ENCODE data around the gene OR3A3. TPM values are rescaled to one million over a fixed set of nuclear protein-coding genes. Genes with fewer than 3 reads are reported as not detected.
"Not testable (repeated sequence)": the region's sequence is repeated elsewhere in the genome, so short reads cannot be mapped to it uniquely, and the experiment has no call there.

Gene OR3A3
- not detected in 2 replicates for total RNA-seq

DNA sequence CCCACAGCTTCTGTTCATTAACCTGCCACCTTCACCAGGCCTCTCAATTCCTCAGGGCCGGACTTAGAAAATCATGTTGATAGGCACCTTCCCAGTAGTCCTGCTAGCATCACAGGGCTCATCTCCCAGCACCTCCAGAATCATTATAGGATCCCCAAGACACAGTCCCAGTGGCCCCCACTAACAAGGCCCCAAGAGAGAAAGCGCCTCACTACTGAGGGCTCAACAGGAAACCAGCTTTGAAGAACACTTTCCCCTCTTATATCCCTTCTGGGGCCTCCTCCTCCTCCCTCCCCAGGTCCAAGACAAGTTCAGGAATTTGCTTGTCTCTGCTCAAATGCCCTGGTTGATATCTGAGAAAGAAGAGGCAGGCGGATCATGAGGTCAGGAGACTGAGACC lies at the start of gene OR3A3:
Gene OR3A3, plus strand, starts transcription at position 301 of the 400 bp plus-strand sequence.
- no peak within 1 kb of the TSS for H3K27ac Mint-ChIP-seq
- peaks cover 10% of the 10 kb centered on the region for H3K9me3 Mint-ChIP-seq
- no peaks in the 10 kb centered on the region for H3K4me1 Mint-ChIP-seq
- no peak for DNase-seq
- intact Hi-C loops (cut with micrococcal nuclease) = no loop called here
- H3K27me3 Mint-ChIP-seq = peaks cover 2% of the 10 kb centered on the region
- no peak within 1 kb of the TSS for H3K4me3 Mint-ChIP-seq
- H3K36me3 Mint-ChIP-seq (ENCODE audit: low read depth) = no peaks in the 10 kb centered on the region

DNA sequence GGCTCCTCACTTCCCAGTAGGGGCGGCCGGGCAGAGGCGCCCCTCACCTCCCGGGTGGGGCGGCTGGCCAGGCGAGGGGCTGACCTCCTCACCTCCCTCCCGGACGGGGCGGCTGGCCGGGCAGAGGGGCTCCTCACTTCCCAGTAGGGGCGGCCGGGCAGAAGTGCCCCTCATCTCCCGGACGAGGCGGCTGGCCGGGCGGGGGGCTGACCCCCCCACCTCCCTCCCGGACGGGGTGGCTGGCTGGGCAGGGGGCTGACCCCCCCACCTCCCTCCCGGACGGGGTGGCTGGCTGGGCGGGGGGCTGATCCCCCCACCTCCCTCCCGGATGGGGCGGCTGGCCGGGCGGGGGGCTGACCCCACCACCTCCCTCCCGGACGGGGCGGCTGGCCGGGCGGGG lies 40.0 kb upstream of the OR3A3 start:
- intact Hi-C loops (cut with micrococcal nuclease); H3K36me3 Mint-ChIP-seq (ENCODE audit: low read depth); H3K9me3 Mint-ChIP-seq; H3K27ac Mint-ChIP-seq; H3K4me3 Mint-ChIP-seq; H3K27me3 Mint-ChIP-seq; DNase-seq; H3K4me1 Mint-ChIP-seq: not testable (repeated sequence)

DNA sequence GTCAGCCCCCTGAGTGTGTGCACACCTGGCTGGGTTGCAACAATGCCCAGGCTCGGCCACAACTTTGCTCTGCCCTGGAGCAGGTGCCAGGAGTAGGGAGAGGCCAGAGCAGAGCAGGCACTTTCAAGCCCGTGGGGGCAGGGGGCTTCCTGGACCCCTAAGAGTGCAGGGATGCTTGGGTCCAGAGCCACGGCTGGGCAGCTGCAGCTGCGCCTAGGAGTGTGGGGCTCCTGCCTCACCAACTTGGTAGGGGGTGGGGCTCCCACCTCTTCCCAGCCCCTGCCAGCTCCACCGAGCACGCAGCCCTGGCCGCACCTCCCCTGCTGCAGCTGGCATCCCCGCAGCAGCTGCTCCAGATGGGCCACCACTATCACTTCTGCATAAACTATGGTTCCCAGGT lies 32.8 kb upstream of the OR3A3 start:
- Mint-ChIP-seq H3K27me3 (no peaks in the 10 kb centered on the region), H3K9me3 (no peaks in the 10 kb centered on the region), H3K27ac (no peak overlapping the region), H3K36me3 (ENCODE audit: low read depth) (no peaks in the 10 kb centered on the region), H3K4me1 (no peaks in the 10 kb centered on the region), H3K4me3 (no peak overlapping the region)
- DNase-seq = no peak
- intact Hi-C loops (cut with micrococcal nuclease) = no loop called here

DNA sequence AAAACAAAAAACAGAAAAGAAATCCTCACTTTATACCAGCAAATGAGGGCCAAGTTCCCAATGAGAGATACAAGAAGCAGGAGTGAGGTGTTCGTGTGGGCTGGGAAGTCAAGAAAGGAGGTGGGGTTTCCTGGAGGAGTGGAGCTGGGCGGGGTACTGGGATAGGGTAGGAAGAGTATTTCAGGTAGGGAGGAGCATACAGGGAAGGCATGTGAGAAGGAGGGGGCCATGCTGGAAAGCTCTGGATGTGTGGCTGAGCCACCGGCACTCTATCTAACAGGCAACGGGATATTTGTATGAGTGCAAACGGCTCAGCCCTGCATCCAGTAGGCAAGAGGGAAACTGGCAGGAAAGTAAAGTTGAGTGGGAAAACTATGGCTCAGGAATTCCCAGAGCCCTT lies 29.2 kb upstream of the OR3A3 start:
- intact Hi-C loops (cut with micrococcal nuclease) = no loop called here
- Mint-ChIP-seq H3K4me3 (no peak overlapping the region), H3K36me3 (ENCODE audit: low read depth) (no peaks in the 10 kb centered on the region), H3K27me3 (peaks cover 8% of the 10 kb centered on the region), H3K9me3 (no peaks in the 10 kb centered on the region), H3K4me1 (no peaks in the 10 kb centered on the region), H3K27ac (no peak overlapping the region)
- DNase-seq = no peak

DNA sequence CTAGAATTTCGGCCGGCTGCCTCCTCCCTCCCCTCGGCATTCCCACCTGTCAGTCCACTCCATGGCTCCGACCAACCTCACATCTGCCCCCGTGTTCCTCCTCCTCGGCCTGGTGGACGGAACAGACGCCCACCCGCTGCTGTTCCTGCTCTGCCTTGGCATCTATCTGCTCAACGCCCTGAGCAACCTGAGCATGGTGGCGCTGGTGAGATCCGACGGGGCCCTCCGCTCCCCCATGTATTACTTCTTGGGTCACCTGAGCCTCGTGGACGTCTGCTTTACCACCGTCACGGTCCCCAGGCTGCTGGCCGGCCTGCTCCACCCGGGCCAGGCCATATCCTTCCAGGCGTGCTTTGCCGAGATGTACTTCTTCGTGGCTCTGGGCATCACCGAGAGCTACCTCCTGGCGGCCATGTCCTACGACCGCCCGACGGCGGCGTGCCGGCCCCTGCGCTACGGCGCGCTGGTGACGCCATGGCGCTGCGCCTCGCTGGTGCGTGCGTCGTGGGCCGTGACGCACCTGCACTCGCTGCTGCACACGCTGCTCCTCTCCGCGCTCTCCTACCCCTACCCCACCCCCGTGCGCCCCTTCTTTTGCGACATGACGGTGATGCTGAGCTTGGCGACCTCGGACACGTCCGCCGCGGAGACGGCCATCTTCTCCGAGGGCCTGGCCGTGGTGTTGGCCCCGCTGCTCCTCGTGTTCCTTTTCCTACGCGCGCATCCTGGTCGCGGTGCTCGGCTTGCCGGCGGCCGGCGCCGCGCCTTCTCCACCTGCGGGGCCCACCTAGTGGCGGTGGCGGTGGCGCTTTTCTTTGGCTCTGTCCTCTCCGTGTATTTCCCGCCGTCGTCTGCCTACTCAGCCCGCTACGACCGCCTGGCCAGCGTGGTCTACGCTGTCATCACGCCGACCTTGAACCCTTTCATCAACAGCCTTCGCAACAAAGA lies 25.0 kb upstream of the OR3A3 start, which contains the start of gene OR3A2:
Gene OR3A2, minus strand, starts transcription at position 440 of the 948 bp plus-strand sequence.
- H3K4me1 Mint-ChIP-seq = no peaks in the 10 kb centered on the region
- H3K27ac Mint-ChIP-seq = no peak within 1 kb of the TSS

DNA sequence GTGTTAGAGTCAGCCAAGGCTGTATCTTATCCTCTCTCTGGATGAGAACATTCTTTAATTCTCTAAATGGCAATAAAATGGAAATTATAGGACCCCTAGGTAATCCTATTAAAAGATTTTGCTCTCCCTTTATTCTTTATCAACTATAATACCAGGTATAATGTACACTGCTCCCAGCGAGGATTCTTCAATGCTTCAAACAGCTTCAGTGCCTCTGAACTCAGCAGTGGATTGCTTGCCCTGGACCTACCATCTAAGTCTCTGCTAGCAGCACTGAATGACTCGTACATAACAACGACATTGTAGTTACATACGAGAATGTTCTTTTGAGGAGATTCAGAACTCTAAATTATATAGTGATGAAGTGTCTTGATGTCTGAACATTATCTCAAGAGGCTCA lies 21.4 kb upstream of the OR3A3 start:
- Mint-ChIP-seq H3K9me3 (no peaks in the 10 kb centered on the region), H3K27me3 (peaks cover 13% of the 10 kb centered on the region), H3K36me3 (ENCODE audit: low read depth) (no peaks in the 10 kb centered on the region), H3K4me1 (no peaks in the 10 kb centered on the region), H3K4me3 (no peak overlapping the region), H3K27ac (no peak overlapping the region)
- DNase-seq = no peak
- intact Hi-C loops (cut with micrococcal nuclease) = no loop called here

More for the DNA sequence above, 25.0 kb upstream of the OR3A3 start, which contains the start of gene OR3A2:
- H3K27me3 Mint-ChIP-seq = peaks cover 13% of the 10 kb centered on the region
- H3K36me3 Mint-ChIP-seq (ENCODE audit: low read depth) = no peaks in the 10 kb centered on the region
- intact Hi-C loops (cut with micrococcal nuclease) = no loop called here
- peak within 1 kb of the TSS; percentile 52 for H3K4me3 Mint-ChIP-seq
- peak; percentile 60 for DNase-seq
- no peaks in the 10 kb centered on the region for H3K9me3 Mint-ChIP-seq

DNA sequence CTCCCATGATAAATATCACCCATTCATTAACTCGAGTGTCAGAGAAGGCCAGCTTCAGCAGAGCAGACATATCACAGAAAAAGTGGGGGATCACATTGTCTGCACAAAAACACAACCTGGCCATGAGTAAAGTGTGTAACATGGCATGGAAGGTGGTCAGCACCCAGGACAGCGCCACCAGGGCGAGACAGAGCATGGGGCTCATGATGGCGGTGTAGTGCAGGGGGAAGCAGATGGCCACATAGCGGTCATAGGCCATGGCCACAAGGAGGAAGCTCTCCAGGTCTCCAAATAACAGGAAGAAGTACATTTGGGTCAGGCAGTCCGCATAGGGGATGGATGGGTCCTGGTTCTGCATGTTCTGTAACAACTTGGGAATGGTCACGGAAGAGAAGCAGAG lies 13.4 kb upstream of the OR3A3 start:
- H3K4me3 Mint-ChIP-seq; H3K27me3 Mint-ChIP-seq; H3K36me3 Mint-ChIP-seq (ENCODE audit: low read depth); H3K27ac Mint-ChIP-seq; H3K4me1 Mint-ChIP-seq; intact Hi-C loops (cut with micrococcal nuclease); H3K9me3 Mint-ChIP-seq: not testable (repeated sequence)
- DNase-seq = peak; percentile 56

DNA sequence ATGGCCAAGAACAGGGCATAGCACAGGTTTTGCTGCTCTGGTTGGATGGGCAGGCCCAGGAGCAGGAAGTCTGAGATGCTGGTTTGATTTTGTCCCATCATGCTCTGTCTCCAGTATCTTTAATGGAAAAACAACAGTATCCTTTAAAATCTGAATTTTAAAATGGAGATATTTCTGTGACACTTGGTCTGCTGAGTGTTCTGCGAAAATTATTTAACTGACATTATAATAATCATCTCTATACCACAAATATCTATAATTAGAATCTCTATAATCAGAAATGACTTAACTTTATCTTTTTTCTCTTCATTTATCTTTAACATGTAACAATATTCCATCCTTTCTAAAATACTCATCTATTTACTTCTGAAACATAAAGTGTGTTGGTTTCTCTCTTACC lies 12.9 kb upstream of the OR3A3 start, which contains the start of gene OR1E1:
Gene OR1E1, minus strand, starts transcription at position 101 of the 400 bp plus-strand sequence. Its CDS starts 0 bp downstream, at position 101.
- intact Hi-C loops (cut with micrococcal nuclease) = no loop called here
- no peak for DNase-seq
- no peaks in the 10 kb centered on the region for H3K27me3 Mint-ChIP-seq
- no peaks in the 10 kb centered on the region for H3K4me1 Mint-ChIP-seq
- H3K4me3 Mint-ChIP-seq = no peak within 1 kb of the TSS
- H3K9me3 Mint-ChIP-seq = no peaks in the 10 kb centered on the region
- H3K27ac Mint-ChIP-seq = no peak within 1 kb of the TSS
- H3K36me3 Mint-ChIP-seq (ENCODE audit: low read depth) = no peaks in the 10 kb centered on the region

DNA sequence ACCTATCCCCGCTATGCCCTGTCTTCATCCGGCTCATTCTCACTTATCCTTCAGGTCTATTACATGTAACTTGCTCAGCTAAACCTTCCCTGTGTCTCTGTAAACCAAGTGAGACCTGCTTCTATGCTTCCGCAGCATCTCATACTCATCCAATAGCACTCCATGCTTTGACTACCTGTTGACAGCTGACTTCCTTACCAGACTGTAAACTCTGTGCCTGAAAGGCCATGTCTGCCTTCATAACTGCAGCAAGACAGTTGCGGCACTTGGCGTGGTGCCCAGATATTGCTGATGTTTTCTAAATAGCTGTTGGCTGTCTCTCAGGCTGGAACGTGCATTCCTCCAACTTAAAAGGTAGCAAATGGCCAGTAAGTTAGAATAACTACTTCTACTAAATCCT lies 11.1 kb upstream of the OR3A3 start:
- no peaks in the 10 kb centered on the region for H3K27me3 Mint-ChIP-seq

DNA sequence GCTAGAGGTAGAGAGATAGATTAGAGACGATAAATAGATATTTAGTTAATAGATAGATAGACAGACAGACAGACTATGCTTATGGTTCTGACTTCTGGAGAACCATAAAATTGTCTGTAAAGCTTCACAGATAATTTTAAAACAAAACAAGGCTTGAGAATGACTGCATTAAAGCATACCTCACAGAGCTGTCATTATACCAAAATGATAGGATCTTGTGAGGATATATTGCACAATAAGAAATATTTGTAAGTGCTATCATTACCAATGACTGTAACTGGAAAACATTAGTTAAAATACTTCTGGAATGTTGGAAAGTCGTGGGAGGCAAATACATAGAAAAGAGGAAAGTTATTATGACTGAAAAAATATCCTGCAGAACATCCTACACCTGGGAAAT lies 9.4 kb upstream of the OR3A3 start:
- intact Hi-C loops (cut with micrococcal nuclease) = no loop called here
- Mint-ChIP-seq H3K9me3 (no peaks in the 10 kb centered on the region), H3K36me3 (ENCODE audit: low read depth) (no peaks in the 10 kb centered on the region), H3K4me3 (no peak overlapping the region), H3K27ac (no peak overlapping the region), H3K4me1 (no peaks in the 10 kb centered on the region), H3K27me3 (no peaks in the 10 kb centered on the region)
- DNase-seq = no peak

More for the DNA sequence above, 11.1 kb upstream of the OR3A3 start:
- no peak for DNase-seq
- H3K4me1 Mint-ChIP-seq = no peaks in the 10 kb centered on the region
- H3K27ac Mint-ChIP-seq = no peak overlapping the region
- H3K9me3 Mint-ChIP-seq = no peaks in the 10 kb centered on the region
- no peaks in the 10 kb centered on the region for H3K36me3 Mint-ChIP-seq (ENCODE audit: low read depth)
- intact Hi-C loops (cut with micrococcal nuclease) = no loop called here
- no peak overlapping the region for H3K4me3 Mint-ChIP-seq

DNA sequence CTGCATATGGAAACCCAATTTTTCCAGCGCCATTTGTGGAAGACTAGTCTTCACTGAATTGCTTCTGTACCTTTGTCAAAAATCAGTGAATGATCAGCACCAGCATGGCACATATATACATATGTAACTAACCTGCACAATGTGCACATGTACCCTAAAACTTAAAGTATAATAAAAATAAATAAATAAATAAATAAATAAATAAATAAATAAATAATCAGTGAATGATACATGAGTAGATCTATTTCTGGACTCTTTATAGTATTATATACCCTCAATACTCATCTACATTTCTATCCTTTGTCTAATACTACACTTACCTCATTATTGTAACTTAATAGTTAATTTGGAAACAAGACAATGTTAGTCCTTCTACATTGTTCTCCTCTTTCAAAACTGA lies 7.3 kb upstream of the OR3A3 start:
- H3K36me3 Mint-ChIP-seq (ENCODE audit: low read depth); DNase-seq; intact Hi-C loops (cut with micrococcal nuclease); H3K4me3 Mint-ChIP-seq; H3K27ac Mint-ChIP-seq; H3K4me1 Mint-ChIP-seq; H3K27me3 Mint-ChIP-seq: not testable (repeated sequence)
- peaks cover 10% of the 10 kb centered on the region for H3K9me3 Mint-ChIP-seq

DNA sequence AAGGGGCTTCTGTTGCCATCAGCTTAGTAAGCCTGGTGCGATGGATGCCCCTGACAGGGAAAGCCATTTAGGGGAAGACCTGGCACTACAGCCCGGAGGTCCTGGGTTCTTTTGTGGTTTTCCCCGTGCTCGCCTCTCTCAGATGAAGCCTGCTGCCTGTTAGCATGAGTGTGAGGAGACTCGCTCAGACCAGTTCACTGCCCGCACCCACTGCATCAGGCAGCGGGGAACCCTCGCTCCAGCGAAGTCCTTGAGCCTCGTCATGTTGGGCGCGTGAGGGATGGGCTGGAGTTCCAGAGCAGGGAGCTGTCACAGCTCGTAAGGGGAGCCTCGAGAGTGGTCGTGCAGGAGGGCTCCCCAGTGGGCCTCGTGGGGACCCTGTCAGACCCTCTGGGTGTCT lies 1.0 kb downstream of the OR3A3 start:
- DNase-seq; H3K4me3 Mint-ChIP-seq; H3K36me3 Mint-ChIP-seq (ENCODE audit: low read depth); H3K27ac Mint-ChIP-seq; H3K9me3 Mint-ChIP-seq; H3K27me3 Mint-ChIP-seq; intact Hi-C loops (cut with micrococcal nuclease); H3K4me1 Mint-ChIP-seq: not testable (repeated sequence)

DNA sequence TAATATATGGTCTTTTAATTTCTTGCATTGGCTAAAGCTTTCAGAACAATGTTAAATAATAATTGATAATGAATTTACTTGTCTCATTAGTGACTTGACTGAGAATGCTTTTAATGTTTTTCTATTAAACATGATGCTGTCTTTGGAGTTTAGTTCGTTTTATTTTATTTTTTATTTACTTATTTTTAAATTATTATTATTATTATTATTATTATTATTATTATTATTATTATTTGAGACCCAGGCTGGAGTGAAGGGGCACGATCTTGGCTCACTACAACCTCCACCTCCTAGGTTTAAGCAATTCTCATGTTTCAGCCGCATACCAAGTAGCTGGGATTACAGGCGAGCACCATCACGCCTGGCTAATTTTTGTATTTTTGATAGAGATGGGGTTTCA lies 4.4 kb downstream of the OR3A3 start:
- H3K4me3 Mint-ChIP-seq = no peak overlapping the region
- no peak for DNase-seq
- no peaks in the 10 kb centered on the region for H3K9me3 Mint-ChIP-seq
- H3K4me1 Mint-ChIP-seq = no peaks in the 10 kb centered on the region
- H3K36me3 Mint-ChIP-seq (ENCODE audit: low read depth) = no peaks in the 10 kb centered on the region
- intact Hi-C loops (cut with micrococcal nuclease) = no loop called here
- H3K27ac Mint-ChIP-seq = no peak overlapping the region
- H3K27me3 Mint-ChIP-seq = peaks cover 9% of the 10 kb centered on the region

DNA sequence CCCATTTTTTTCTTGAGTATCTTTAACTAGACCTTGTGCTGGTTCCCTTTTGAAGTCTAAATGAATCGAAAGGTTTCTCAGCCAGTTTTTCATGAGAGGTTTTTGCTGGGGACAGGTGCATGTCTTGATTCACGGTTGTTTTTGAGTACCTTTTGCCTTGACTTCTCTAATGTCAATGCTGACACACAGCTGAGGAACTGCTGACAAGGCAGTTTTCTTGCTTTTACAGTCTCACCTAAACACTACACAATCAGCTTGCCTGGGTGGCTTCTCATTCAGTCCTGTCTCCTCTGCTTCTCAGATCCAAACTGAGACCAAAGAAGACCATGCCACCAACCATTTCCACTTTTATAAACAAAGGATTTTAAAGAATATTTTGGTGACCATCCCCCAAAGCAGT lies 7.1 kb downstream of the OR3A3 start:
- no peaks in the 10 kb centered on the region for H3K36me3 Mint-ChIP-seq (ENCODE audit: low read depth)
- H3K27me3 Mint-ChIP-seq = peaks cover 7% of the 10 kb centered on the region
- no peak overlapping the region for H3K27ac Mint-ChIP-seq
- DNase-seq = no peak
- H3K4me3 Mint-ChIP-seq = no peak overlapping the region
- H3K9me3 Mint-ChIP-seq = no peaks in the 10 kb centered on the region
- intact Hi-C loops (cut with micrococcal nuclease) = no loop called here
- no peaks in the 10 kb centered on the region for H3K4me1 Mint-ChIP-seq

Data from activated CD4-positive, alpha-beta T cell treated with anti-CD3 and anti-CD28 coated beads, Interleukin-2, amount 10 ng/mL, durations not matched to agents 24 days and 14 days (primary cell).